ENCODE results near the gene PARP8.
"Not testable (repeated sequence)": the region's sequence is repeated elsewhere in the genome, so short reads cannot be mapped to it uniquely, and the experiment has no call there.

The PARP8 gene, protein sequence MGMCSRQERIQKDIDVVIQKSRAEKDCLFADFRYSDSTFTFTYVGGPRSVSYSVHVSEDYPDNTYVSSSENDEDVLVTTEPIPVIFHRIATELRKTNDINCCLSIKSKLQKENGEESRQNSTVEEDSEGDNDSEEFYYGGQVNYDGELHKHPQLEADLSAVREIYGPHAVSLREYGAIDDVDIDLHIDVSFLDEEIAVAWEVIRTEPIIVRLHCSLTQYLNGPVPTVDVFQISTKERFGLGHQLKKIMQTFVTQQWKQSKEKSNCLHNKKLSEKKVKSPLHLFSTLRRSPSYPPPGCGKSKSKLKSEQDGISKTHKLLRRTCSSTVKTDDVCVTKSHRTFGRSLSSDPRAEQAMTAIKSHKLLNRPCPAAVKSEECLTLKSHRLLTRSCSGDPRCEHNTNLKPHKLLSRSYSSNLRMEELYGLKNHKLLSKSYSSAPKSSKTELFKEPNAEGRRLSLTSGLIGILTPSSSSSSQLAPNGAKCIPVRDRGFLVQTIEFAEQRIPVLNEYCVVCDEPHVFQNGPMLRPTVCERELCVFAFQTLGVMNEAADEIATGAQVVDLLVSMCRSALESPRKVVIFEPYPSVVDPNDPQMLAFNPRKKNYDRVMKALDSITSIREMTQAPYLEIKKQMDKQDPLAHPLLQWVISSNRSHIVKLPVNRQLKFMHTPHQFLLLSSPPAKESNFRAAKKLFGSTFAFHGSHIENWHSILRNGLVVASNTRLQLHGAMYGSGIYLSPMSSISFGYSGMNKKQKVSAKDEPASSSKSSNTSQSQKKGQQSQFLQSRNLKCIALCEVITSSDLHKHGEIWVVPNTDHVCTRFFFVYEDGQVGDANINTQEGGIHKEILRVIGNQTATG

GRCh38 chr5:50666261-50667022, at the start of gene PARP8:
Gene PARP8, plus strand, starts transcription at chr5:50666637. Its CDS starts 459 bp downstream, at chr5:50667096.
- TF ChIP-seq, protein P1, sequence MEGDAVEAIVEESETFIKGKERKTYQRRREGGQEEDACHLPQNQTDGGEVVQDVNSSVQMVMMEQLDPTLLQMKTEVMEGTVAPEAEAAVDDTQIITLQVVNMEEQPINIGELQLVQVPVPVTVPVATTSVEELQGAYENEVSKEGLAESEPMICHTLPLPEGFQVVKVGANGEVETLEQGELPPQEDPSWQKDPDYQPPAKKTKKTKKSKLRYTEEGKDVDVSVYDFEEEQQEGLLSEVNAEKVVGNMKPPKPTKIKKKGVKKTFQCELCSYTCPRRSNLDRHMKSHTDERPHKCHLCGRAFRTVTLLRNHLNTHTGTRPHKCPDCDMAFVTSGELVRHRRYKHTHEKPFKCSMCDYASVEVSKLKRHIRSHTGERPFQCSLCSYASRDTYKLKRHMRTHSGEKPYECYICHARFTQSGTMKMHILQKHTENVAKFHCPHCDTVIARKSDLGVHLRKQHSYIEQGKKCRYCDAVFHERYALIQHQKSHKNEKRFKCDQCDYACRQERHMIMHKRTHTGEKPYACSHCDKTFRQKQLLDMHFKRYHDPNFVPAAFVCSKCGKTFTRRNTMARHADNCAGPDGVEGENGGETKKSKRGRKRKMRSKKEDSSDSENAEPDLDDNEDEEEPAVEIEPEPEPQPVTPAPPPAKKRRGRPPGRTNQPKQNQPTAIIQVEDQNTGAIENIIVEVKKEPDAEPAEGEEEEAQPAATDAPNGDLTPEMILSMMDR (IDR thresholded peaks at IDR 0.05; ENCODE audit: low read depth, low read length), result no peak
- H3K4me3 ChIP-seq (ENCODE audit: low read depth, low read length), result peak within 1 kb of the TSS; percentile 87

DNA sequence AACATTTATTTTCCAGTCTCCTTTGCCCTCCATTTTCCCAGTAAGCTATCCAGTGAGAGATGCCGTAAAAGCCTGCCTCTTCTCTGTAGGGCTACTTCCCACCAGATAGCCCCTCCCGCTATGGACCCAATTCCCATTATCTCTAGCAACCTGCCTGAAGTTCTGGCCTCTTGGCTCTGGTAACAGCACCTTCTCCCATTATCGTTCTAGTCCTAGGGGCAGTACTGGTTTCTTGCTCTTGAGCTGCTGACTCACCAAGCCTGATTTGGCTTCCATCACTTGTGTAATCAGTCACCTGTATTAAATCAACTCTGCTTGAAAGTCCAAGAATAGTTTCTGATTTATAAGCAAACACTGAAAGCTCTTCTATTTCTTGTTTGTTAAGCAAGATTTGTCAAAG, 42.8 kb upstream of the PARP8 start:
- TF ChIP-seq, protein P1 (IDR thresholded peaks at IDR 0.05; ENCODE audit: low read depth, low read length), result no peak
- no peak overlapping the region for H3K4me3 ChIP-seq (ENCODE audit: low read depth, low read length)

DNA sequence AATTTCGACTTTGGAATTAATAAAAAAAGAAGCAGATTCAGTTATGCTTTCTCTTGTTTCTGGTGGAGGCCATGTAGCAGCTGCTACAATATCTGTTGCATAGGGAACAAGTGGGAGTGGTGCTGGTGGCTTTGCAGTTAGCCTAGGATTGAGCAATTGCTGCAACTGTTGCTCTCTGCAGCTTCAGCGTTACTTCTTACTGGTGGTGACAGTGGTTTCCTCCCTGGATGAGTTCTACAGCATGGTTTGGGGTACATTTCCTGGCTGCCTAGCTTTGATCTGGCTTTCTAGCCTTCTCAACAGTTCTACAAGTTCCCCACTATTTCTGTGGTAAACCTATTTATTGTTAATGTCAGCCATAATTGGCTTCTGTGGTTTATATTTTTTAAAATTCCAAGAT, 31.6 kb upstream of the PARP8 start:
- H3K4me3 ChIP-seq (ENCODE audit: low read depth, low read length), result not testable (repeated sequence)

GRCh38 chr5:50637576-50637975, 28.9 kb upstream of the PARP8 start:
- H3K4me3 ChIP-seq (ENCODE audit: low read depth, low read length), result not testable (repeated sequence)

- no peak overlapping the region for H3K4me3 ChIP-seq (ENCODE audit: low read depth, low read length)
- TF ChIP-seq, protein P1 (IDR thresholded peaks at IDR 0.05; ENCODE audit: low read depth, low read length), result no peak
Observed at GRCh38 chr5:50646591-50646990, 19.8 kb upstream of the PARP8 start.

DNA sequence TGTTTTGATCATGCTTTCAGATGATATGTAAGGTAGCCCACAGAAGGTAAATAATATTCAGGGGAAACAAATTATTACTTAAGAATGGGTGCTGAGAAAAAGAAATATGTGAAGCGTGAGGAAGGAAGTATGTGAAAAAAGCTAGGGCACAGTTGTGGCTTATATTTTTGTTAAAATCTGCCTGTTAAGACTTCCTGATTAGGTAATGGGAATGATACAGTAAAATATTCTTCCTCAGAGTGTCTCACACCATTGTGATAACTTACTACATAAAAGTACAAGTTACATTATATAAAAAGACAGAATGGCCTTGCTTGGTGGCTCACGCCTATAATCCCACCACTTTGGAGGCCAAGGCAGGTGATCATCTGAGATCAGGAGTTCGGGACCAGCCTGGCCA, 18.7 kb upstream of the PARP8 start:
- H3K4me3 ChIP-seq (ENCODE audit: low read depth, low read length), result no peak overlapping the region
- TF ChIP-seq, protein P1 (IDR thresholded peaks at IDR 0.05; ENCODE audit: low read depth, low read length), result no peak

- H3K4me3 ChIP-seq (ENCODE audit: low read depth, low read length), result no peak overlapping the region
- TF ChIP-seq, protein P1 (IDR thresholded peaks at IDR 0.05; ENCODE audit: low read depth, low read length), result no peak
Observed at GRCh38 chr5:50653946-50654345, 12.5 kb upstream of the PARP8 start.
